ENCODE data around the gene GSTCD.

DNA sequence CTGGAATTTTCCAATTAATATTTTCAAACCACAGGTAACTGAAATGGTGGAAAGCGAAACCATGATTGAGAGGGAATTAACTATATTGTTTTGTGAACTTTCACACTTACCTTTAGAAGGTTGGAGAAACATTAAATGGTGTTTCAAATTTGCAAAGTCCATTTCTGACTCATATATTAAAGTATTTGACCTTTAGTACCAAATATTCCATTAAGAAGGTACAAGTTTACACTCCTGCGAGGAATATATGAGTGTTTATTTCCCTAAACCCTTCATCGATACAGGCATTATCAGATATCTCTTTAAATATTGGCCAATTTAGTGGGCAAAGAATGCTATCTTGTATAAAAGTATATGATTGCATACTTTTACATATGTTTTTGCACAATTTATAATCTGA, 142.6 kb downstream of the GSTCD start:
- TF ChIP-seq, protein P1, sequence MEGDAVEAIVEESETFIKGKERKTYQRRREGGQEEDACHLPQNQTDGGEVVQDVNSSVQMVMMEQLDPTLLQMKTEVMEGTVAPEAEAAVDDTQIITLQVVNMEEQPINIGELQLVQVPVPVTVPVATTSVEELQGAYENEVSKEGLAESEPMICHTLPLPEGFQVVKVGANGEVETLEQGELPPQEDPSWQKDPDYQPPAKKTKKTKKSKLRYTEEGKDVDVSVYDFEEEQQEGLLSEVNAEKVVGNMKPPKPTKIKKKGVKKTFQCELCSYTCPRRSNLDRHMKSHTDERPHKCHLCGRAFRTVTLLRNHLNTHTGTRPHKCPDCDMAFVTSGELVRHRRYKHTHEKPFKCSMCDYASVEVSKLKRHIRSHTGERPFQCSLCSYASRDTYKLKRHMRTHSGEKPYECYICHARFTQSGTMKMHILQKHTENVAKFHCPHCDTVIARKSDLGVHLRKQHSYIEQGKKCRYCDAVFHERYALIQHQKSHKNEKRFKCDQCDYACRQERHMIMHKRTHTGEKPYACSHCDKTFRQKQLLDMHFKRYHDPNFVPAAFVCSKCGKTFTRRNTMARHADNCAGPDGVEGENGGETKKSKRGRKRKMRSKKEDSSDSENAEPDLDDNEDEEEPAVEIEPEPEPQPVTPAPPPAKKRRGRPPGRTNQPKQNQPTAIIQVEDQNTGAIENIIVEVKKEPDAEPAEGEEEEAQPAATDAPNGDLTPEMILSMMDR (conservative IDR thresholded peaks at IDR 0.05; ENCODE audit: low read length), result no peak
- no peak for TF ChIP-seq EZH2phosphoT487 (IDR thresholded peaks at IDR 0.05; ENCODE audit: borderline replicate concordance, low read depth, low read length)

Measured in OCI-LY7 (cell line).